ENCODE results near the gene AGFG2. TPM values are rescaled to one million over a fixed set of nuclear protein-coding genes. Genes with fewer than 3 reads are reported as not detected.
A peak's percentile ranks its signal among the peaks of the same experiment; 100 is the strongest.

The AGFG2 gene
- total RNA-seq, 1 donor from 2014 or later: 1.2 TPM

DNA sequence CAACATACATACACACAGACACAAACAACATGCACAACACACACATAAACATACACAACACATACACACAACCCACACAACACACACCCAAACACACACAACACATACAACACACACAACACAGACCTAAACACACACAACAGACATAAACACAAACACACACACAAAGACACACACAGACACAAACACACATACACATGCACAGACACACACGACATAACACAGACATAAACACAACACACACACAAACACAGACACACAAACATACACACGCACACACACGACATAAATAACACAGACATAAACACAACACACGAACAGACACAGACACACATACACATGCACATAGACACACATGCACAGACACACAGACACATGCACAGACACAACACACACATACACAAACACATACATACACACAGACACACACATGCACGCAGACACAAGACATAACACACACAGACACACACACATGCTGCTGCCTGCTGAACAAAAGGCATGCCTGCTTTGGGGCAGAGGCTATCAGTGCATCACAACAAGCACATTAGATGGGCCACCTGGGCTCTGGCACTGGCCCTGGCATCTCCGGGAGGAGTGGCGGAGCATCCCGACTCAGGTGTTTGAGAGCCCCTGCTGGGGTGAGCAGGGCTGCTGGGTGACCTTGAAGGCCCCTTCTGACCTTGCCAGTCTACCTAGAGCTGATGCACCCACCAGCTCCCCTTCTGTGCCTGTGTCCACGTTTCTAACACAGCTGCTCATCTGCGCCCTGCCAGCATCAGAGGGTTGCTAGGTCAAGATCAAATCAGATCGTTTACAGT is 41.7 kb downstream of the AGFG2 start:
- H3K27ac Mint-ChIP-seq: no peak overlapping the region
- no peak overlapping the region for H3K4me3 Mint-ChIP-seq
- H3K36me3 ChIP-seq: no peaks in the 10 kb centered on the region

DNA sequence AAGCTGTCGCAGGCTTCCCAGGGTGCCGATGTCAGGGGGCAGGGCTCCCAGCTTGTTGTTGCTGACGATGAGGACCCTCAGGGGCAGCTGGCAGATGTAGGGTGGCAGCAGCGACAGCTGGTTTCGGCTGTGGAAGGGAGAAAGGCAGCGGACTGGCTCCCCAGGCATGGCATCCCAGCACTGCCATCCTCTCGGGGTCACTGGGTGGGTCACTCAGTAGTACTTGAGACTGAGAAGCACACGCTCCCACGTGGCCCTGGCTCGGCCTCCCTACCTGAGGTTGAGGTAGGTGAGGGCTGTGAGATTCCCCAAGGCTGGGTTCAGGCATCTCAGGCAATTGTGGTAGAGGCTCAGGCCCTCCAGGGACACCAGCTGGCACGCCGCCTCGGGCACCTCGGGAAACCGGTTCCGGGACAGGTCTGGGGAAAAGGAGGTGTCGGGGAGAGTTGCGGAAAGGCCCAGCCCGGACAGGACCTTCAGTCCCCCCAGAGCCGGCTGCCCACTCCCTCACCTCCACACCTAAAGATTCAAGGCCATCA is 43.1 kb downstream of the AGFG2 start:
- DNase-seq (ENCODE audit: low spot score): no peak
- no peaks in the 10 kb centered on the region for H3K9me3 ChIP-seq (ENCODE audit: low read depth)
- no peaks in the 10 kb centered on the region for H3K9me3 Mint-ChIP-seq
- no peak overlapping the region for H3K4me3 Mint-ChIP-seq
- H3K4me2 ChIP-seq: no peak overlapping the region
- H3K27me3 ChIP-seq: no peaks in the 10 kb centered on the region
- TF ChIP-seq EZH2 (IDR thresholded peaks at IDR 0.05): no peak
- no peak for TF ChIP-seq EZH2phosphoT487 (IDR thresholded peaks at IDR 0.05)
- TF ChIP-seq, protein P1, sequence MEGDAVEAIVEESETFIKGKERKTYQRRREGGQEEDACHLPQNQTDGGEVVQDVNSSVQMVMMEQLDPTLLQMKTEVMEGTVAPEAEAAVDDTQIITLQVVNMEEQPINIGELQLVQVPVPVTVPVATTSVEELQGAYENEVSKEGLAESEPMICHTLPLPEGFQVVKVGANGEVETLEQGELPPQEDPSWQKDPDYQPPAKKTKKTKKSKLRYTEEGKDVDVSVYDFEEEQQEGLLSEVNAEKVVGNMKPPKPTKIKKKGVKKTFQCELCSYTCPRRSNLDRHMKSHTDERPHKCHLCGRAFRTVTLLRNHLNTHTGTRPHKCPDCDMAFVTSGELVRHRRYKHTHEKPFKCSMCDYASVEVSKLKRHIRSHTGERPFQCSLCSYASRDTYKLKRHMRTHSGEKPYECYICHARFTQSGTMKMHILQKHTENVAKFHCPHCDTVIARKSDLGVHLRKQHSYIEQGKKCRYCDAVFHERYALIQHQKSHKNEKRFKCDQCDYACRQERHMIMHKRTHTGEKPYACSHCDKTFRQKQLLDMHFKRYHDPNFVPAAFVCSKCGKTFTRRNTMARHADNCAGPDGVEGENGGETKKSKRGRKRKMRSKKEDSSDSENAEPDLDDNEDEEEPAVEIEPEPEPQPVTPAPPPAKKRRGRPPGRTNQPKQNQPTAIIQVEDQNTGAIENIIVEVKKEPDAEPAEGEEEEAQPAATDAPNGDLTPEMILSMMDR (IDR thresholded peaks at IDR 0.05): no peak
- H4K20me1 ChIP-seq (ENCODE audit: low read depth): peaks cover 34% of the 10 kb centered on the region
- peaks cover 5% of the 10 kb centered on the region for H3K27me3 Mint-ChIP-seq (ENCODE audit: insufficient read depth, low read depth)
- no peaks in the 10 kb centered on the region for H3K36me3 Mint-ChIP-seq
- H3F3A ChIP-seq (ENCODE audit: low read depth): peaks cover 20% of the 10 kb centered on the region
- H2AFZ ChIP-seq (replicated peaks): no peak overlapping the region
- H3K79me2 ChIP-seq (ENCODE audit: low read depth): peaks cover 16% of the 10 kb centered on the region
- H3K4me1 Mint-ChIP-seq: peaks cover 22% of the 10 kb centered on the region
- H3K36me3 ChIP-seq: no peaks in the 10 kb centered on the region
- no peak overlapping the region for H3K9ac ChIP-seq
- no peak overlapping the region for H3K27ac ChIP-seq
- H3K27ac Mint-ChIP-seq: no peak overlapping the region
- H3K4me1 ChIP-seq: peaks cover 16% of the 10 kb centered on the region
- H3K4me3 ChIP-seq: no peak overlapping the region

More for the DNA sequence above, 41.7 kb downstream of the AGFG2 start:
- Histone ChIP-seq H3K79me2 (ENCODE audit: low read depth) (peaks cover 16% of the 10 kb centered on the region), H4K20me1 (ENCODE audit: low read depth) (peaks cover 32% of the 10 kb centered on the region), H3K4me2 (no peak overlapping the region), H3K9me3 (ENCODE audit: low read depth) (no peaks in the 10 kb centered on the region), H3K27ac (no peak overlapping the region), H3K4me3 (no peak overlapping the region), H3K9ac (no peak overlapping the region), H3K4me1 (peaks cover 16% of the 10 kb centered on the region), H3K27me3 (no peaks in the 10 kb centered on the region), H2AFZ (replicated peaks) (no peak overlapping the region), H3F3A (ENCODE audit: low read depth) (peaks cover 19% of the 10 kb centered on the region)
- TF ChIP-seq EZH2 (IDR thresholded peaks at IDR 0.05) (no peak), EZH2phosphoT487 (IDR thresholded peaks at IDR 0.05) (no peak)
- TF ChIP-seq, protein P1 (IDR thresholded peaks at IDR 0.05): no peak
- DNase-seq (ENCODE audit: low spot score): no peak
- H3K4me1 Mint-ChIP-seq: peaks cover 20% of the 10 kb centered on the region
- H3K36me3 Mint-ChIP-seq: peaks cover 4% of the 10 kb centered on the region
- H3K27me3 Mint-ChIP-seq (ENCODE audit: insufficient read depth, low read depth): peaks cover 5% of the 10 kb centered on the region
- no peaks in the 10 kb centered on the region for H3K9me3 Mint-ChIP-seq

DNA sequence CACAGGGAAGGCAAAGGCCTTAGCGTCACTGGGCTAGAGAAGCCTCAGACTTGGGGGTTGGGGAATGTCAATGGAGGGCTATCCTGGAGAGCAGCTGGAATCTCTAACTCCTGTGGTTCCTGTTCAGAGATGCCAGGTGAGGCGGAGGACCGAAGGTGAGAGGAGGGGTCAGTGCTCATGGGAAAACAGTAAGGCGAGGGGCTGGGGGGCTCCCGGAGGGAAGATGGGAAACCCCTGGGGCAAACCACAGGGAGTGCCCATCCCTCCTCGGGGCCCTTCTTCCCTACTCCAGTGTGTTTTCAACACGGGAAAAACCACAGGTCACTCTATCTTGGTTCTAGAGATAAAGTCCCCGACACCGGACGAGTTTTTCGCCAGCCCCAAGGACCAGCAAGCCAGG is 43.6 kb downstream of the AGFG2 start:
- H3K36me3 ChIP-seq: no peaks in the 10 kb centered on the region
- no peak for DNase-seq (ENCODE audit: low spot score)

More for the DNA sequence above, 43.6 kb downstream of the AGFG2 start:
- H3K27ac Mint-ChIP-seq: peak overlapping the region; percentile 58
- Histone ChIP-seq H3K4me2 (no peak overlapping the region), H3K79me2 (ENCODE audit: low read depth) (peaks cover 16% of the 10 kb centered on the region), H3K4me1 (peaks cover 16% of the 10 kb centered on the region), H3K4me3 (no peak overlapping the region), H3F3A (ENCODE audit: low read depth) (peaks cover 20% of the 10 kb centered on the region), H3K9me3 (ENCODE audit: low read depth) (no peaks in the 10 kb centered on the region), H3K9ac (no peak overlapping the region), H3K27ac (no peak overlapping the region), H3K27me3 (no peaks in the 10 kb centered on the region), H2AFZ (replicated peaks) (no peak overlapping the region), H4K20me1 (ENCODE audit: low read depth) (peaks cover 34% of the 10 kb centered on the region)
- peaks cover 5% of the 10 kb centered on the region for H3K27me3 Mint-ChIP-seq (ENCODE audit: insufficient read depth, low read depth)
- peak overlapping the region; percentile 18 for H3K4me3 Mint-ChIP-seq
- H3K9me3 Mint-ChIP-seq: no peaks in the 10 kb centered on the region
- no peaks in the 10 kb centered on the region for H3K36me3 Mint-ChIP-seq
- H3K4me1 Mint-ChIP-seq: peaks cover 22% of the 10 kb centered on the region
- TF ChIP-seq, protein P1 (IDR thresholded peaks at IDR 0.05): no peak
- TF ChIP-seq EZH2phosphoT487 (IDR thresholded peaks at IDR 0.05) (no peak), EZH2 (IDR thresholded peaks at IDR 0.05) (no peak)

Measured in neural progenitor cell (in vitro differentiated cells).